Activated naive CD4-positive, alpha-beta T cell treated with anti-CD3 and anti-CD28 coated beads, Interleukin-2, amount 50 U/mL, for 24 hours (primary cell): ENCODE results near the gene AVP.
A peak's percentile ranks its signal among the peaks of the same experiment; 100 is the strongest.

Experiments
- H3K27ac Mint-ChIP-seq: one replicate; pipeline ENCODE4 v1.8.0; 2021; ENCODE audit warnings: mild to moderate bottlenecking, mixed read lengths
- H3K27me3 Mint-ChIP-seq: one replicate; pipeline ENCODE4 v1.8.0; 2021; ENCODE audit warnings: mixed read lengths
- H3K36me3 Mint-ChIP-seq: one replicate; pipeline ENCODE4 v1.8.0; 2021; ENCODE audit warnings: mixed read lengths
- H3K4me1 Mint-ChIP-seq: one replicate; pipeline ENCODE4 v1.8.0; 2021; ENCODE audit warnings: mixed read lengths
- H3K4me3 Mint-ChIP-seq: one replicate; pipeline ENCODE4 v1.8.0; 2021; ENCODE audit warnings: mild to moderate bottlenecking, mixed read lengths
- H3K9me3 Mint-ChIP-seq: one replicate; pipeline ENCODE4 v1.8.0; 2021; ENCODE audit warnings: mixed read lengths

The AVP gene

GRCh38 chr20:3101737-3102574 is 17.4 kb upstream of the AVP start:
- H3K27me3 Mint-ChIP-seq: no peaks in the 10 kb centered on the region
- peaks cover 25% of the 10 kb centered on the region for H3K4me1 Mint-ChIP-seq
- peak overlapping the region; percentile 70 for H3K27ac Mint-ChIP-seq

DNA sequence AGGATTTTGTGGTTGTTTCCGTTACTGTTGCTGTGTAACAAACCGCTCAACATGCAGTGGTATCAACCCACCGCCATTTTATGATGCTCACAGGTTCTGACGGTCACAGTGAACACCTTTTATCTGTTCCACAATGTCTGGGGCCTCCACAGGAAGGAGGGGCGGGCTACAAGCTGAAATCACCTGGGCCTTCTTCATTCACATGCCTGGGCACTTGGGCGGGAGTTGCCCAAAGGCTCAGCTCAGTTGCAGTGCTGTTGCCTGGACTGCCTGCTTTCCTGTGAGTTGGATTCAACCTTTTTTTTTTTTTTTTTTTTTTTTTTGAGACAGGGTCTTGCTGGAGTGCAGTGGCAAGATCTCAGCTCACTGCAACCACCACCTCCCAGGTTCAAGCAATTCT is 16.7 kb upstream of the AVP start:
- Mint-ChIP-seq H3K27ac (no peak overlapping the region), H3K9me3 (no peaks in the 10 kb centered on the region), H3K36me3 (no peaks in the 10 kb centered on the region), H3K4me1 (peaks cover 25% of the 10 kb centered on the region), H3K4me3 (no peak overlapping the region), H3K27me3 (no peaks in the 10 kb centered on the region)

More at GRCh38 chr20:3101737-3102574, 17.4 kb upstream of the AVP start:
- H3K9me3 Mint-ChIP-seq: no peaks in the 10 kb centered on the region
- no peaks in the 10 kb centered on the region for H3K36me3 Mint-ChIP-seq
- H3K4me3 Mint-ChIP-seq: no peak overlapping the region

- no peaks in the 10 kb centered on the region for H3K9me3 Mint-ChIP-seq
- no peak overlapping the region for H3K27ac Mint-ChIP-seq
- peaks cover 31% of the 10 kb centered on the region for H3K4me1 Mint-ChIP-seq
- H3K27me3 Mint-ChIP-seq: no peaks in the 10 kb centered on the region
- H3K4me3 Mint-ChIP-seq: no peak overlapping the region
- no peaks in the 10 kb centered on the region for H3K36me3 Mint-ChIP-seq
Observed at GRCh38 chr20:3100480-3100879, 16.0 kb upstream of the AVP start.

GRCh38 chr20:3094848-3095629 is 10.5 kb upstream of the AVP start:
- Mint-ChIP-seq H3K4me1 (peaks cover 41% of the 10 kb centered on the region), H3K36me3 (no peaks in the 10 kb centered on the region), H3K9me3 (no peaks in the 10 kb centered on the region), H3K27me3 (no peaks in the 10 kb centered on the region), H3K27ac (peak overlapping the region; percentile 51), H3K4me3 (peak overlapping the region; percentile 36)

- peak overlapping the region; percentile 85 for H3K27ac Mint-ChIP-seq
- H3K9me3 Mint-ChIP-seq: no peaks in the 10 kb centered on the region
- no peaks in the 10 kb centered on the region for H3K27me3 Mint-ChIP-seq
- peaks cover 46% of the 10 kb centered on the region for H3K4me1 Mint-ChIP-seq
- H3K4me3 Mint-ChIP-seq: peak overlapping the region; percentile 76
- H3K36me3 Mint-ChIP-seq: no peaks in the 10 kb centered on the region
Observed at GRCh38 chr20:3093861-3094361, 9.4 kb upstream of the AVP start.

- Mint-ChIP-seq H3K27ac (peak overlapping the region; percentile 100), H3K27me3 (no peaks in the 10 kb centered on the region), H3K4me1 (peaks cover 46% of the 10 kb centered on the region), H3K9me3 (no peaks in the 10 kb centered on the region), H3K4me3 (peak overlapping the region; percentile 92), H3K36me3 (no peaks in the 10 kb centered on the region)
Observed at GRCh38 chr20:3092611-3093379, 8.3 kb upstream of the AVP start.

- Mint-ChIP-seq H3K36me3 (no peaks in the 10 kb centered on the region), H3K4me1 (peaks cover 41% of the 10 kb centered on the region), H3K4me3 (no peak overlapping the region), H3K27ac (no peak overlapping the region), H3K9me3 (no peaks in the 10 kb centered on the region), H3K27me3 (no peaks in the 10 kb centered on the region)
Observed at GRCh38 chr20:3090565-3090964, 6.0 kb upstream of the AVP start.

GRCh38 chr20:3088031-3088430 is 3.5 kb upstream of the AVP start:
- H3K4me1 Mint-ChIP-seq: peaks cover 33% of the 10 kb centered on the region
- H3K4me3 Mint-ChIP-seq: no peak overlapping the region
- no peaks in the 10 kb centered on the region for H3K9me3 Mint-ChIP-seq
- peaks cover 4% of the 10 kb centered on the region for H3K27me3 Mint-ChIP-seq
- no peaks in the 10 kb centered on the region for H3K36me3 Mint-ChIP-seq
- H3K27ac Mint-ChIP-seq: no peak overlapping the region

GRCh38 chr20:3085571-3086072 is 1.1 kb upstream of the AVP start:
- Mint-ChIP-seq H3K4me3 (no peak overlapping the region), H3K36me3 (no peaks in the 10 kb centered on the region), H3K4me1 (peaks cover 15% of the 10 kb centered on the region), H3K27ac (no peak overlapping the region), H3K9me3 (no peaks in the 10 kb centered on the region), H3K27me3 (peaks cover 13% of the 10 kb centered on the region)

DNA sequence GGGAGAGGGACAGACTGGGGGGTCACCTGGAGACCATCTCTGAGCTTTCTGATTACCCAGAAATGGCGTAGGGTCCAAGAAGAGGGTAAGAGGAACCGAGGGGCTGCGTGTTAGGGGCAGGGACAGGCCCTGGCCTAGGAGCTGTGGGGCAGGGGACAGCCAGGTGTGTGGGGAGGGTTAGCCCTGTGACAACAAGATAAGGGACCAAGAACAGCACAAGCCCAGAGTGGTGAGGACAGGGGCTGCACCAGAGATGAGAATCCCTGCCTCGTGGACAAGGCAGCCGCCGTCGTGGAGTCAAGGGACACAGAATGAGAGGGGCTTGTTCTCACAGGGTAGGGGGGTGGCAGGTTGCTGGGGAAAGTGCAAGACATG is 449 bp upstream of the AVP start:
- Mint-ChIP-seq H3K27ac (peak overlapping the region; percentile 59), H3K4me1 (peaks cover 8% of the 10 kb centered on the region), H3K36me3 (no peaks in the 10 kb centered on the region), H3K27me3 (peaks cover 13% of the 10 kb centered on the region), H3K4me3 (no peak overlapping the region), H3K9me3 (no peaks in the 10 kb centered on the region)

DNA sequence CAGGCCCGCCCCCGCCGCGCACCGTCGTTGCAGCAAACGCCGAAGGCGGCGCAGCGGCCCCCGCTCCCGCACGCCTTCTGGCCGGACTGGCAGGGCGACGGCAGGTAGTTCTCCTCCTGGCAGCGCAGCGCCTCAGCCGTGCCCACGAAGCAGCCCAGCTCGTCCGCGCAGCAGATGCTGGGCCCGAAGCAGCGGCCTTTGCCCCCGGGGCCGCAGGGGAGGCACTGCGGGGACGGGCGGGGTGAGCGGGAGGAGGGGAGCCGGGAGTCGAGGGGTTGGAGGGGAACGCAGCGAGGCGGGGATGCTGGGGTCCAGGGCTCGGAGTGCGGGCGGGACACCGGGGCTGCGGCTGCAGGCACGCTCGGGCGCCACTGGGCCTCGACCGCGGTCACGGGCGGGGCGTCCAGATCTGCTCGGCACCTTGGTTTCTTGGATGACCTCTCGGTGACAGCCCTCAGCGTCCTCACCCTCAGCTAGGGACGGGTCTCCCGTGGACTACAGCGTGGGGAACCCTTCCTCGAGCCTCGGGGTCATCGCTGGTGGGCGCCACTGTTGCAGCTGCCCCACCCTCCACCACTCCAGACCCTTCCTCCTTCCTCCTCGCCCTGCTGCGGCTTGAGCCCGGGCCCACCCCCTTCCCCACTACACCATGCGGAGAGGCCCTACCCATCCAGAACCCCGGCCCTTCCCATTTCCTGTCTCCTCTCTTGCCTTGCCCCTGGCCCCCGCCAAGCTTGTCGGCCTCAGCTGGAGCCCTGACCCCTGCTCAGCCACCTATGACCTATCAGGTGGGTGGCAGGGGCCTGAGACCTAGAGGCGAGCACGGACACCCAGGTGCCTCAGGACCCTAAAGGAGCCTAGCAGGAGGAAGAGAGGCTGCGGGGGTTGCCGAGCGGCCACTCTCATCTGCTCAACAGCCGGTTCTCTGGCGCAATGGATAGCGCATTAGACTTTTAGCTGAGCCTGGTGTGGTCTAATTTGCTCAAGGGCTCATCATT is 1.3 kb downstream of the AVP start:
- no peaks in the 10 kb centered on the region for H3K36me3 Mint-ChIP-seq
- no peak overlapping the region for H3K27ac Mint-ChIP-seq
- peak overlapping the region; percentile 64 for H3K4me3 Mint-ChIP-seq
- peaks cover 14% of the 10 kb centered on the region for H3K27me3 Mint-ChIP-seq
- H3K4me1 Mint-ChIP-seq: peaks cover 3% of the 10 kb centered on the region
- no peaks in the 10 kb centered on the region for H3K9me3 Mint-ChIP-seq

DNA sequence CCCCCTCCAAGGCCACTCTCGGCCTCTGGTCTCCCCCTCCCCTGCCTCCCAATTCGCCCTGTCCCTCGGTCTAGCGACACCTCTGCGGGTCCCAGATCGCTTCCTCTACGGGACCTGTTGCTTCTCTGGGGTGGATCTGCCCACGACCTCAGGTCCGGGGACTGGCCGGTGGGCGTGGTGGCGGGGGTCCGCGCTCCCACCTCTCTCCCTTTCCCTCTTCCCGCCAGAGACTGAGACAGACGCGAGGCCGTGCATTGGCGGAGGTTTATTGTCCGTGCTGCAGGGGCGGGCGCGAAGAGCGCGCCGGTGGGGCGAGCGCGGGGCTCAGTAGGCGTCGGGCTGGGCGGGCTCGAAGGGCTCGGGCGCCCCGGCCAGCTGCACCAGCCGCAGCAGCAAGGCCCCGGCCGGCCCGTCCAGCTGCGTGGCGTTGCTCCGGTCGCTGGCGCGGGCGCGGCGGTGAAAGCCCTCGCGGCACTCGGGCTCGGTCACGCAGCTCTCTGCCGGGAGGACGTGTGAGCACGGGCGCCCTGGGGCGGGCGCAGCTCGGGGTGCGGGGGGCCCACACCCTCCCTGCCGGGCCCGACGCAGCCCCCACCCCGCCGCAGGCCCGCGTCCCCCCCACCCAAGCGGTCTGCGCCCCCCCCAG is 2.1 kb downstream of the AVP start:
- Mint-ChIP-seq H3K36me3 (no peaks in the 10 kb centered on the region), H3K4me3 (peak overlapping the region; percentile 23), H3K27ac (no peak overlapping the region), H3K4me1 (peaks cover 9% of the 10 kb centered on the region), H3K9me3 (no peaks in the 10 kb centered on the region), H3K27me3 (peaks cover 14% of the 10 kb centered on the region)

GRCh38 chr20:3081641-3082040 is 2.9 kb downstream of the AVP start:
- H3K27ac Mint-ChIP-seq: no peak overlapping the region
- H3K27me3 Mint-ChIP-seq: peaks cover 14% of the 10 kb centered on the region
- H3K4me1 Mint-ChIP-seq: peaks cover 16% of the 10 kb centered on the region
- peak overlapping the region; percentile 23 for H3K4me3 Mint-ChIP-seq
- no peaks in the 10 kb centered on the region for H3K36me3 Mint-ChIP-seq
- H3K9me3 Mint-ChIP-seq: no peaks in the 10 kb centered on the region

- Mint-ChIP-seq H3K4me3 (no peak overlapping the region), H3K36me3 (no peaks in the 10 kb centered on the region), H3K4me1 (peaks cover 17% of the 10 kb centered on the region), H3K27ac (no peak overlapping the region), H3K27me3 (peaks cover 14% of the 10 kb centered on the region), H3K9me3 (no peaks in the 10 kb centered on the region)
Observed at GRCh38 chr20:3080939-3081388, 3.6 kb downstream of the AVP start.
